SH-SY5Y (cell line): ENCODE measurements around the gene AKAP12.

Experiments used
- GATA2 ChIP-seq: IDR thresholded peaks from 2 replicates; pipeline ENCODE4 v1.6.1; 2011; ENCODE audit warnings: mild to moderate bottlenecking, low read depth, low read length
- GATA3 ChIP-seq: IDR thresholded peaks from 2 replicates; pipeline ENCODE4 v1.6.1; 2011; ENCODE audit warnings: low read depth, mild to moderate bottlenecking, low read length, moderate library complexity

GRCh38 chr6:151321438-151321837, 81.7 kb downstream of the AKAP12 start:
- no peak for TF ChIP-seq GATA2
- no peak for TF ChIP-seq GATA3
